Lung (tissue), 12 donors: Measurements from ENCODE around the gene FAM83C. TPM values are rescaled to one million over a fixed set of nuclear protein-coding genes. Genes with fewer than 3 reads are reported as not detected.

Source experiments
- ATAC-seq: fragments of 200-7000 bp; cut with Tn5 transposase; one replicate; pipeline ENCODE4 v1.9.1; 2020; ENCODE audit warnings: moderate number of reproducible peaks; ENCODE audit not compliant: insufficient read depth, low FRiP score
- DNase-seq, 3 donors: peaks; one replicate each; pipeline ENCODE4 v3.0.0-alpha.2; 2013 to 2017
- H3K27ac ChIP-seq, 2 donors: one replicate each; pipeline ENCODE4 v1.5.1; 2013; ENCODE audit warnings: mild to moderate bottlenecking in 2 of 2, moderate library complexity in 2 of 2, control low read depth in 1 of 2, inconsistent platforms in 1 of 2, low read depth in 1 of 2, low read length in 1 of 2
- H3K27me3 ChIP-seq, 3 donors: one replicate each; pipeline ENCODE4 v1.5.1; 2013; ENCODE audit warnings: low read length in 2 of 3; ENCODE audit not compliant: control insufficient read depth in 3 of 3, insufficient read depth in 3 of 3
- H3K36me3 ChIP-seq, 4 donors: one replicate each; pipeline ENCODE4 v1.5.1; 2013; ENCODE audit warnings: low read length in 4 of 4, mild to moderate bottlenecking in 1 of 4, moderate library complexity in 1 of 4; ENCODE audit not compliant: control insufficient read depth in 4 of 4, insufficient read depth in 4 of 4
- H3K4me1 ChIP-seq, 5 donors: one replicate each; pipeline ENCODE4 v1.5.1; 2013; ENCODE audit warnings: low read length in 5 of 5, mild to moderate bottlenecking in 2 of 5, moderate library complexity in 1 of 5; ENCODE audit not compliant: control insufficient read depth in 5 of 5, insufficient read depth in 5 of 5
- H3K4me3 ChIP-seq: one replicate; pipeline ENCODE4 v1.5.1; 2013; ENCODE audit warnings: mild to moderate bottlenecking, control low read depth, moderate library complexity
- H3K9ac ChIP-seq, 2 donors: one replicate each; pipeline ENCODE4 v1.5.1; 2013; ENCODE audit warnings: low read length in 2 of 2, control low read depth in 1 of 2; ENCODE audit not compliant: insufficient read depth in 1 of 2
- H3K9me3 ChIP-seq, 4 donors: one replicate each; pipeline ENCODE4 v1.5.1; 2013; ENCODE audit warnings: low read length in 3 of 4, mild to moderate bottlenecking in 1 of 4, moderate library complexity in 1 of 4; ENCODE audit not compliant: control insufficient read depth in 4 of 4, insufficient read depth in 3 of 4
- CTCF ChIP-seq: IDR thresholded peaks from 2 replicates; pipeline ENCODE4 v1.5.1; 2012; ENCODE audit warnings: mild to moderate bottlenecking; ENCODE audit errors: control extremely low read depth, extremely low read depth
- WGBS, 2 donors: extraction: QIAGEN DNeasy Blood & Tissue Kit; methylation state at CpG; one replicate each; pipeline ENCODE4 v1.1.7; 2013; 5-methylcytosine and 5-hydroxymethylcytosine counted together
- polyA plus RNA-seq, 2 donors: library from polyadenylated mRNA; stranded (reverse); fragments of 200-250 nt; gene quantifications; one replicate each; pipeline ENCODE4 v1.2.1, GENCODE V29; 2013
- total RNA-seq, 2 donors: library from RNA; depleted of rRNA in 1 of 2; stranded (reverse); fragments of >200 nt in 1 of 2; gene quantifications; one replicate each; pipeline ENCODE4 v1.2.1, GENCODE V29; 2014 to 2021
- donor health status: control.
- donor health status: control.
- donor health status: Bipolar disorder and iron deficiency.
- donor health status: healthy.
- donor health status: DM: yes; HTN: yes; CAD: no.

Gene FAM83C
- total and polyA plus RNA-seq, 4 donors = not detected

- ATAC-seq (no peak), DNase-seq (no peak)
- peaks cover 0 to 4% (median 2%) of the 10 kb centered on the region in 5 donors for H3K4me1 ChIP-seq
- H3K36me3 ChIP-seq = peaks cover 0 to 5% (median 0%) of the 10 kb centered on the region in 4 donors
- WGBS, 2 donors = 91 to 94% methylated on average over 4 of the region's 4 CpGs
- no peaks in the 10 kb centered on the region for H3K27me3 ChIP-seq
- no peaks in the 10 kb centered on the region for H3K9me3 ChIP-seq
- H3K9ac ChIP-seq = no peak overlapping the region
- TF ChIP-seq CTCF = no peak
- H3K4me3 ChIP-seq = no peak overlapping the region
- no peak overlapping the region for H3K27ac ChIP-seq
Observed at GRCh38 chr20:35300469-35301262, 8.4 kb upstream of the FAM83C start.

GRCh38 chr20:35299780-35300179, 7.6 kb upstream of the FAM83C start:
- no peak for DNase-seq
- peaks cover 0 to 3% (median 2%) of the 10 kb centered on the region in 3 donors for H3K27me3 ChIP-seq
- no peak overlapping the region for H3K9ac ChIP-seq
- H3K4me3 ChIP-seq = no peak overlapping the region
- no peak for ATAC-seq
- no peak overlapping the region for H3K27ac ChIP-seq
- no peaks in the 10 kb centered on the region for H3K9me3 ChIP-seq
- 63 to 71% methylated on average over 4 of the region's 4 CpGs for WGBS, 2 donors
- peaks cover 0 to 3% (median 0%) of the 10 kb centered on the region in 5 donors for H3K4me1 ChIP-seq
- no peak for TF ChIP-seq CTCF
- peaks cover 0 to 3% (median 0%) of the 10 kb centered on the region in 4 donors for H3K36me3 ChIP-seq

GRCh38 chr20:35298264-35298663, 6.0 kb upstream of the FAM83C start:
- no peak overlapping the region for H3K9ac ChIP-seq
- peaks cover 0 to 3% (median 2%) of the 10 kb centered on the region in 3 donors for H3K27me3 ChIP-seq
- 56 to 79% methylated on average over 5 of the region's 5 CpGs for WGBS, 2 donors
- peaks cover 0 to 3% (median 0%) of the 10 kb centered on the region in 5 donors for H3K4me1 ChIP-seq
- no peak overlapping the region for H3K27ac ChIP-seq
- DNase-seq = no peak
- no peak for ATAC-seq
- H3K36me3 ChIP-seq = peaks cover 0 to 3% (median 0%) of the 10 kb centered on the region in 4 donors
- no peak for TF ChIP-seq CTCF
- no peaks in the 10 kb centered on the region for H3K9me3 ChIP-seq
- no peak overlapping the region for H3K4me3 ChIP-seq
